Upper lobe of right lung (tissue), 1 donor: ENCODE measurements around the gene EHD4. TPM values are rescaled to one million over a fixed set of nuclear protein-coding genes. Genes with fewer than 3 reads are reported as not detected.

ENCODE experiments used
- ATAC-seq: fragments of 200-7000 bp; cut with Tn5 transposase; one replicate; pipeline ENCODE4 v1.9.1; 2020; ENCODE audit warnings: mild to moderate bottlenecking, moderate library complexity
- DNase-seq: peaks from one replicate; pipeline ENCODE4 v3.0.0-alpha.2; 2020
- H3K27ac ChIP-seq: fragments of 200-600 bp; one replicate; pipeline ENCODE4 v1.8.0; 2022
- H3K27me3 ChIP-seq: fragments of 200-600 bp; one replicate; pipeline ENCODE4 v1.8.0; 2022; ENCODE audit warnings: mild to moderate bottlenecking
- H3K36me3 ChIP-seq: fragments of 200-600 bp; one replicate; pipeline ENCODE4 v1.8.0; 2022
- H3K4me1 ChIP-seq: fragments of 200-600 bp; one replicate; pipeline ENCODE4 v1.8.0; 2022
- H3K4me3 ChIP-seq: fragments of 200-600 bp; one replicate; pipeline ENCODE4 v1.8.0; 2022; ENCODE audit warnings: mild to moderate bottlenecking
- H3K9me3 ChIP-seq: fragments of 200-600 bp; one replicate; pipeline ENCODE4 v1.8.0; 2022
- CTCF ChIP-seq: fragments of 200-600 bp; IDR thresholded peaks from one replicate; pipeline ENCODE4 v1.8.0; 2022; ENCODE audit warnings: antibody characterized with exemption
- intact Hi-C: fragments of 100-400 bp; cut with DNase I; formaldehyde crosslinking; loops from one replicate; pipeline ENCODE4 v1.11.0; 2022
- total RNA-seq: library from RNA; stranded (reverse); fragmentation: NEBNext Ultra II Directional; extraction: Animal tissue kit (Norgen Biotek cat#: 25700); gene quantifications from one replicate; pipeline ENCODE4 v1.2.1, GENCODE V29; 2021
- donor health status: DM: no; HTN: yes; CAD: no; lungs with severe emphysema.

The EHD4 gene
- total RNA-seq, 1 donor from 2014 or later: 39.5 TPM

GRCh38 chr15:41994171-41994650 lies 21.9 kb upstream of the EHD4 start:
- no peak overlapping the region for H3K4me3 ChIP-seq
- intact Hi-C loops: loop anchor here (5.0 kb wide), 1 partner anchor 63 kb away; no protein-coding TSS in a partner anchor
- H3K9me3 ChIP-seq: no peaks in the 10 kb centered on the region
- H3K27ac ChIP-seq: no peak overlapping the region
- ATAC-seq: no peak
- H3K27me3 ChIP-seq: no peaks in the 10 kb centered on the region
- H3K36me3 ChIP-seq: no peaks in the 10 kb centered on the region
- no peak for TF ChIP-seq CTCF
- peaks cover 5% of the 10 kb centered on the region for H3K4me1 ChIP-seq
- DNase-seq: peak; percentile 52

- no peaks in the 10 kb centered on the region for H3K9me3 ChIP-seq
- DNase-seq (peak; percentile 40), ATAC-seq (no peak)
- no peaks in the 10 kb centered on the region for H3K27me3 ChIP-seq
- no peaks in the 10 kb centered on the region for H3K36me3 ChIP-seq
- H3K27ac ChIP-seq: no peak overlapping the region
- TF ChIP-seq CTCF: no peak
- intact Hi-C loops: loop anchor here (5.0 kb wide), 1 partner anchor 64 kb away; no protein-coding TSS in a partner anchor
- no peak overlapping the region for H3K4me3 ChIP-seq
- H3K4me1 ChIP-seq: peaks cover 5% of the 10 kb centered on the region
Observed at GRCh38 chr15:41993472-41994170, 21.3 kb upstream of the EHD4 start.

GRCh38 chr15:41992803-41993190 lies 20.4 kb upstream of the EHD4 start:
- Histone ChIP-seq H3K4me3 (no peak overlapping the region), H3K4me1 (peaks cover 5% of the 10 kb centered on the region), H3K9me3 (no peaks in the 10 kb centered on the region), H3K27ac (no peak overlapping the region), H3K36me3 (no peaks in the 10 kb centered on the region), H3K27me3 (no peaks in the 10 kb centered on the region)
- TF ChIP-seq CTCF: no peak
- no peak for ATAC-seq
- intact Hi-C loops: loop anchor here (5.0 kb wide), 1 partner anchor 65 kb away; no protein-coding TSS in a partner anchor
- DNase-seq: peak; percentile 46

GRCh38 chr15:41992151-41992802 lies 19.9 kb upstream of the EHD4 start:
- Histone ChIP-seq H3K27ac (no peak overlapping the region), H3K27me3 (no peaks in the 10 kb centered on the region), H3K36me3 (no peaks in the 10 kb centered on the region), H3K4me1 (peaks cover 5% of the 10 kb centered on the region), H3K4me3 (no peak overlapping the region), H3K9me3 (no peaks in the 10 kb centered on the region)
- TF ChIP-seq CTCF: no peak
- no peak for ATAC-seq
- intact Hi-C loops: loop anchor here (5.0 kb wide), 1 partner anchor 65 kb away; no protein-coding TSS in a partner anchor
- DNase-seq: peak; percentile 54

- DNase-seq (peak; percentile 47), ATAC-seq (no peak)
- Histone ChIP-seq H3K27ac (no peak overlapping the region), H3K4me1 (peaks cover 5% of the 10 kb centered on the region), H3K9me3 (no peaks in the 10 kb centered on the region), H3K36me3 (no peaks in the 10 kb centered on the region), H3K27me3 (no peaks in the 10 kb centered on the region), H3K4me3 (no peak overlapping the region)
- TF ChIP-seq CTCF: no peak
- intact Hi-C loops: loop anchor here (5.0 kb wide), 1 partner anchor 67 kb away; no protein-coding TSS in a partner anchor
Observed at GRCh38 chr15:41990691-41991090, 18.3 kb upstream of the EHD4 start.
